NCI-H748 (cell line): ENCODE measurements around the gene FRMD3.
"Not testable (repeated sequence)": the region's sequence is repeated elsewhere in the genome, so short reads cannot be mapped to it uniquely, and the experiment has no call there.

ENCODE experiments used
- DNase-seq: peaks from one replicate; lab custom pipeline; 2025; ENCODE audit not compliant: unreplicated experiment; lab: John Stamatoyannopoulos, UW

The FRMD3 gene

GRCh38 chr9:83403527-83404238, 134.5 kb downstream of the FRMD3 start:
- no peak for DNase-seq

GRCh38 chr9:83401328-83401900, 136.8 kb downstream of the FRMD3 start:
- DNase-seq: no peak

GRCh38 chr9:83396813-83397212, 141.4 kb downstream of the FRMD3 start:
- DNase-seq: no peak

- DNase-seq: no peak
Measured at GRCh38 chr9:83396342-83396741, 141.9 kb downstream of the FRMD3 start.

- DNase-seq: no peak
Measured at GRCh38 chr9:83392228-83392627, 146.0 kb downstream of the FRMD3 start.

GRCh38 chr9:83388346-83388745, 149.9 kb downstream of the FRMD3 start:
- DNase-seq: no peak

GRCh38 chr9:83387401-83388185, 150.6 kb downstream of the FRMD3 start:
- no peak for DNase-seq

GRCh38 chr9:83385317-83385716, 152.9 kb downstream of the FRMD3 start:
- DNase-seq: no peak

GRCh38 chr9:83384214-83384613, 154.0 kb downstream of the FRMD3 start:
- DNase-seq: peak; percentile 92

- no peak for DNase-seq
Measured at GRCh38 chr9:83383034-83383433, 155.2 kb downstream of the FRMD3 start.

- DNase-seq: no peak
Measured at GRCh38 chr9:83382421-83382820, 155.8 kb downstream of the FRMD3 start.

GRCh38 chr9:83379045-83379444, 159.2 kb downstream of the FRMD3 start:
- no peak for DNase-seq

- DNase-seq: no peak
Measured at GRCh38 chr9:83372957-83373356, 165.2 kb downstream of the FRMD3 start.

- DNase-seq: no peak
Measured at GRCh38 chr9:83367326-83367725, 170.9 kb downstream of the FRMD3 start.

GRCh38 chr9:83362341-83362995, 175.7 kb downstream of the FRMD3 start:
- no peak for DNase-seq

- no peak for DNase-seq
Measured at GRCh38 chr9:83359039-83359438, 179.2 kb downstream of the FRMD3 start.

- DNase-seq: not testable (repeated sequence)
Measured at GRCh38 chr9:83358493-83358892, 179.7 kb downstream of the FRMD3 start.

- no peak for DNase-seq
Measured at GRCh38 chr9:83355729-83356151, 182.5 kb downstream of the FRMD3 start.

- DNase-seq: no peak
Measured at GRCh38 chr9:83355024-83355444, 183.2 kb downstream of the FRMD3 start.

GRCh38 chr9:83349031-83349430, 189.2 kb downstream of the FRMD3 start:
- no peak for DNase-seq

GRCh38 chr9:83346655-83347420, 191.4 kb downstream of the FRMD3 start:
- DNase-seq: no peak
